PC-9 (cell line): ENCODE results near the gene EGFL6. TPM values are rescaled to one million over a fixed set of nuclear protein-coding genes. Genes with fewer than 3 reads are reported as not detected.

Experiments
- BruUV-seq: library from RNA; stranded (reverse); fragments of 400-500 nt; replicated peaks from 2 replicates; lab custom pipeline; 2021; lab: Mats Ljungman, UMichigan
- CTCF ChIA-PET: fragments of 300-600 bp; sonication (Branson Sonifier 250); formaldehyde crosslinking; loops from one replicate; lab custom pipeline; 2022; ENCODE audit warnings: antibody characterized with exemption; lab: Charles Lee
- POLR2A ChIA-PET: fragments of 300-600 bp; sonication (Branson Sonifier 250); formaldehyde crosslinking; loops from one replicate; lab custom pipeline; 2022; ENCODE audit warnings: antibody characterized with exemption; ENCODE audit not compliant: unreplicated experiment; lab: Charles Lee
- DNase-seq, 2 experiments: peaks; one replicate each; pipeline versions ENCODE4 v3.0.0 to v3.0.0-alpha.2; 2015 to 2022; ENCODE audit warnings: mixed read lengths in 1 of 2
- H2AFZ ChIP-seq: fragments of 200-600 bp; sonication (generic); 2 replicates; pipeline ENCODE4 v1.8.1; 2017; ENCODE audit warnings: antibody characterized with exemption
- H3F3A ChIP-seq: fragments of 200-600 bp; sonication (generic); 2 replicates; pipeline ENCODE4 v1.8.1; 2017; ENCODE audit warnings: antibody characterized with exemption, mild to moderate bottlenecking, low read depth; ENCODE audit not compliant: insufficient read depth
- H3K27ac ChIP-seq: fragments of 200-600 bp; sonication (generic); 2 replicates; pipeline ENCODE4 v1.6.1; 2016; ENCODE audit warnings: mixed run types
- H3K27me3 ChIP-seq: fragments of 200-600 bp; sonication (generic); 2 replicates; pipeline ENCODE4 v1.6.1; 2016; ENCODE audit warnings: low read depth, mixed run types; ENCODE audit not compliant: insufficient read depth
- H3K36me3 ChIP-seq: fragments of 200-600 bp; sonication (generic); 2 replicates; pipeline ENCODE4 v1.6.1; 2016; ENCODE audit warnings: low read depth, mixed run types
- H3K4me1 ChIP-seq: fragments of 200-600 bp; sonication (generic); replicated peaks from 2 replicates; pipeline ENCODE4 v1.6.1; 2016; ENCODE audit warnings: mixed run types; ENCODE audit not compliant: insufficient read depth
- H3K4me2 ChIP-seq: fragments of 200-600 bp; sonication (generic); 2 replicates; pipeline ENCODE4 v1.6.1; 2017; ENCODE audit warnings: mixed run types
- H3K4me3 ChIP-seq: fragments of 200-600 bp; sonication (generic); 2 replicates; pipeline ENCODE4 v1.6.1; 2016; ENCODE audit warnings: mixed run types
- H3K79me2 ChIP-seq: fragments of 200-600 bp; sonication (generic); 2 replicates; pipeline ENCODE4 v1.6.1; 2017; ENCODE audit warnings: low read depth, mixed run types
- H3K9me2 ChIP-seq: fragments of 200-600 bp; sonication (generic); 2 replicates; pipeline ENCODE4 v1.8.1; 2017; ENCODE audit warnings: mild to moderate bottlenecking; ENCODE audit not compliant: insufficient read depth
- H3K9me3 ChIP-seq: fragments of 200-600 bp; sonication (generic); 2 replicates; pipeline ENCODE4 v1.8.1; 2016; ENCODE audit warnings: low read depth; ENCODE audit not compliant: insufficient read depth
- H4K20me1 ChIP-seq: fragments of 200-600 bp; sonication (generic); 2 replicates; pipeline ENCODE4 v1.8.1; 2017; ENCODE audit not compliant: insufficient read depth
- EZH2 ChIP-seq: fragments of 200-600 bp; sonication (generic); IDR thresholded peaks from 2 replicates; pipeline ENCODE4 v1.8.0; 2017; ENCODE audit warnings: antibody characterized with exemption, low read depth
- intact Hi-C: fragments of 100-400 bp; cut with micrococcal nuclease; formaldehyde crosslinking; loops from one replicate; pipeline ENCODE4 v1.10.0; 2022; ENCODE audit not compliant: unreplicated experiment
- total RNA-seq: library from RNA; stranded (reverse); gene quantifications from 2 replicates; pipeline ENCODE4 v1.2.3, GENCODE V29; 2021
- TF ChIP-seq, protein P1 (sequence below): fragments of 200-600 bp; sonication (generic); conservative IDR thresholded peaks from 2 replicates; pipeline ENCODE4 v1.6.1; 2017; ENCODE audit warnings: mixed run types, antibody characterized with exemption, mild to moderate bottlenecking, moderate library complexity

EGFL6 gene
- total RNA-seq, 1 experiment from 2014 or later, result not detected

DNA sequence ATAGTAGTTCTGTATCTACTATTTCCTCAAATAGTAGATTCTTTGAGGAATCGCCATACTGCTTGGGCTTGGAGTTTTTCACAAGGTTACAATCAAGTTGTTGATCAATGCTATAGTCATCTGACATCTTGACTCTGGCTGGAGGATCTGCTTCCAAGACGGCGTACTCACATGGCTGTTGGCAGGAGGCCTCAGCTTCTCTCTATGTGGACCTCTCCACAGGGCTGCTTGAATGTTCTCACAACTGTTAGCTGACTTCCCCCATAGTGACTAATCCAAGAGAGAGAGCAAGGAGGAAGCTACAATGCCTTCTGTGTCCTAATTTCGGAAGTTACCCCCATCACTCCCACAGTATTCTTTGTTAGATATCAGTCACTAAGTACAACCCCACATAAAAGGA lies 10.3 kb downstream of the EGFL6 start:
- Histone ChIP-seq H3K4me2 (no peak overlapping the region), H3K27ac (no peak overlapping the region), H3K36me3 (no peaks in the 10 kb centered on the region), H3K79me2 (no peaks in the 10 kb centered on the region), H3K4me3 (no peak overlapping the region), H3K9me2 (no peaks in the 10 kb centered on the region), H3K4me1 (no peaks in the 10 kb centered on the region), H3K9me3 (no peaks in the 10 kb centered on the region), H4K20me1 (no peaks in the 10 kb centered on the region), H3F3A (no peaks in the 10 kb centered on the region), H2AFZ (no peak overlapping the region), H3K27me3 (no peaks in the 10 kb centered on the region)
- BruUV-seq, result no TSS peak
- no peak for DNase-seq
- intact Hi-C loops, result no loop called here
- TF ChIP-seq, protein P1, sequence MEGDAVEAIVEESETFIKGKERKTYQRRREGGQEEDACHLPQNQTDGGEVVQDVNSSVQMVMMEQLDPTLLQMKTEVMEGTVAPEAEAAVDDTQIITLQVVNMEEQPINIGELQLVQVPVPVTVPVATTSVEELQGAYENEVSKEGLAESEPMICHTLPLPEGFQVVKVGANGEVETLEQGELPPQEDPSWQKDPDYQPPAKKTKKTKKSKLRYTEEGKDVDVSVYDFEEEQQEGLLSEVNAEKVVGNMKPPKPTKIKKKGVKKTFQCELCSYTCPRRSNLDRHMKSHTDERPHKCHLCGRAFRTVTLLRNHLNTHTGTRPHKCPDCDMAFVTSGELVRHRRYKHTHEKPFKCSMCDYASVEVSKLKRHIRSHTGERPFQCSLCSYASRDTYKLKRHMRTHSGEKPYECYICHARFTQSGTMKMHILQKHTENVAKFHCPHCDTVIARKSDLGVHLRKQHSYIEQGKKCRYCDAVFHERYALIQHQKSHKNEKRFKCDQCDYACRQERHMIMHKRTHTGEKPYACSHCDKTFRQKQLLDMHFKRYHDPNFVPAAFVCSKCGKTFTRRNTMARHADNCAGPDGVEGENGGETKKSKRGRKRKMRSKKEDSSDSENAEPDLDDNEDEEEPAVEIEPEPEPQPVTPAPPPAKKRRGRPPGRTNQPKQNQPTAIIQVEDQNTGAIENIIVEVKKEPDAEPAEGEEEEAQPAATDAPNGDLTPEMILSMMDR, result no peak
- no peak for TF ChIP-seq EZH2
- CTCF ChIA-PET, result no interaction called here
- POLR2A ChIA-PET, result no interaction called here

GRCh38 chrX:13581554-13581953 lies 12.2 kb downstream of the EGFL6 start:
- intact Hi-C loops, result no loop called here
- no peak for DNase-seq
- H3K4me3 ChIP-seq, result no peak overlapping the region
- TF ChIP-seq, protein P1, result no peak
- no peaks in the 10 kb centered on the region for H3K36me3 ChIP-seq
- no peaks in the 10 kb centered on the region for H3K9me3 ChIP-seq
- CTCF ChIA-PET, result no interaction called here
- H3K9me2 ChIP-seq, result no peaks in the 10 kb centered on the region
- no peaks in the 10 kb centered on the region for H3F3A ChIP-seq
- no peaks in the 10 kb centered on the region for H3K27me3 ChIP-seq
- no peaks in the 10 kb centered on the region for H3K79me2 ChIP-seq
- no peaks in the 10 kb centered on the region for H4K20me1 ChIP-seq
- BruUV-seq, result no TSS peak
- no peaks in the 10 kb centered on the region for H3K4me1 ChIP-seq
- no peak overlapping the region for H3K4me2 ChIP-seq
- H3K27ac ChIP-seq, result no peak overlapping the region
- H2AFZ ChIP-seq, result no peak overlapping the region
- POLR2A ChIA-PET, result interaction anchor here (0.7 kb wide), 1 partner anchor 451 kb away, joined by 7 read pairs; no protein-coding TSS in a partner anchor

DNA sequence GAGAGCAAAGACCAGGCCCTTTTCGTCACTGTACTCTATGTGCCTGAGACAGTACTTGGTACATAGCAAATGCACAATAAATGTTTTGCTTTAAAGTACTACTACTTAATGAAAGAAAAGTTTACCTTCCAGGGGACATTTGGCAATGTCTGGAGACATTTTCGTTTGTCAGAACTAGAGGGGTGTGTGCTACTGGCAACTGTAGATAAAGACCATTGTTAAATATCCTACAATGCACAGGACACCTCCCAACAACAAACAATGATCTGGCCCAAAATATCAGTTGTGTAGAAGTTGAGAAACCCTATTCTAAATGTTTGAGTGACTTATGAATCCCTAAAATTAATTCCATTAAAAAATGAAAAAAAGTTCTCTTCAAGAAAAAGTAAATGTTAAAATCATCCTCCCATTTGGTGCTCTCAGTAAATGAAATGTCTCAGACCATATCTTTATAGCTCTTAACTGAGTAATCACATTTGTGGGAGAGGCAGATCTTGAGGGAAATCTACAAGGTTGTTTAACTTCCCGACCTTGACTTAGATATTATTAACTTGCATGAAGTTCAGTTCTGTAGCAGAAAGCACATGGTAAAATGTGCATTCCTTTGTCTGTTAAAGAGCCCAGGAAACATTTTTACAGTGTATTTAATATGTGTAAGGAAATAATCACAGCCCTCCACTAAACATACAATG lies 18.5 kb downstream of the EGFL6 start:
- no peak for DNase-seq
- Histone ChIP-seq H3K9me3 (no peaks in the 10 kb centered on the region), H3K4me2 (no peak overlapping the region), H3K4me1 (no peaks in the 10 kb centered on the region), H3K27me3 (no peaks in the 10 kb centered on the region), H3K4me3 (no peak overlapping the region), H4K20me1 (no peaks in the 10 kb centered on the region), H3K9me2 (no peaks in the 10 kb centered on the region), H3F3A (no peaks in the 10 kb centered on the region), H3K27ac (no peak overlapping the region), H3K36me3 (no peaks in the 10 kb centered on the region), H2AFZ (no peak overlapping the region), H3K79me2 (no peaks in the 10 kb centered on the region)
- no peak for TF ChIP-seq EZH2
- TF ChIP-seq, protein P1, result no peak
- ChIA-PET POLR2A (no interaction called here), CTCF (no interaction called here)
- intact Hi-C loops, result no loop called here
- BruUV-seq, result no TSS peak
